Panc1 (cell line): ENCODE measurements around the gene DNAJC4.

Experiments used
- POLR2AphosphoS5 ChIP-seq: IDR thresholded peaks from 2 replicates; pipeline ENCODE4 v1.6.1; 2012; ENCODE audit warnings: mild to moderate bottlenecking, low read depth, low read length, moderate library complexity
- SIN3A ChIP-seq: IDR thresholded peaks from 2 replicates; pipeline ENCODE4 v1.6.1; 2012; ENCODE audit warnings: low read depth, mild to moderate bottlenecking, low read length, moderate library complexity, borderline replicate concordance; ENCODE audit not compliant: insufficient read depth
- TCF7L2 ChIP-seq: IDR thresholded peaks from 2 replicates; pipeline ENCODE4 v1.6.1; 2011; ENCODE audit warnings: mild to moderate bottlenecking, low read depth, low read length, inconsistent platforms
- TF ChIP-seq, protein P1 (sequence below): fragments of 450-650 bp; IDR thresholded peaks from 2 replicates; pipeline ENCODE4 v1.5.1; 2017; ENCODE audit warnings: mild to moderate bottlenecking
- TF ChIP-seq, protein P2 (sequence below), 2 experiments: IDR thresholded peaks; 2 replicates each; pipeline ENCODE4 v1.6.1; 2011 to 2012; ENCODE audit warnings: low read depth in 2 of 2, control low read depth in 1 of 2, low read length in 1 of 2, mild to moderate bottlenecking in 1 of 2, moderate library complexity in 1 of 2; ENCODE audit not compliant: insufficient read depth in 1 of 2

- TF ChIP-seq, protein P1, sequence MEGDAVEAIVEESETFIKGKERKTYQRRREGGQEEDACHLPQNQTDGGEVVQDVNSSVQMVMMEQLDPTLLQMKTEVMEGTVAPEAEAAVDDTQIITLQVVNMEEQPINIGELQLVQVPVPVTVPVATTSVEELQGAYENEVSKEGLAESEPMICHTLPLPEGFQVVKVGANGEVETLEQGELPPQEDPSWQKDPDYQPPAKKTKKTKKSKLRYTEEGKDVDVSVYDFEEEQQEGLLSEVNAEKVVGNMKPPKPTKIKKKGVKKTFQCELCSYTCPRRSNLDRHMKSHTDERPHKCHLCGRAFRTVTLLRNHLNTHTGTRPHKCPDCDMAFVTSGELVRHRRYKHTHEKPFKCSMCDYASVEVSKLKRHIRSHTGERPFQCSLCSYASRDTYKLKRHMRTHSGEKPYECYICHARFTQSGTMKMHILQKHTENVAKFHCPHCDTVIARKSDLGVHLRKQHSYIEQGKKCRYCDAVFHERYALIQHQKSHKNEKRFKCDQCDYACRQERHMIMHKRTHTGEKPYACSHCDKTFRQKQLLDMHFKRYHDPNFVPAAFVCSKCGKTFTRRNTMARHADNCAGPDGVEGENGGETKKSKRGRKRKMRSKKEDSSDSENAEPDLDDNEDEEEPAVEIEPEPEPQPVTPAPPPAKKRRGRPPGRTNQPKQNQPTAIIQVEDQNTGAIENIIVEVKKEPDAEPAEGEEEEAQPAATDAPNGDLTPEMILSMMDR, result no peak
- TF ChIP-seq POLR2AphosphoS5, result no peak
- TF ChIP-seq, protein P2, sequence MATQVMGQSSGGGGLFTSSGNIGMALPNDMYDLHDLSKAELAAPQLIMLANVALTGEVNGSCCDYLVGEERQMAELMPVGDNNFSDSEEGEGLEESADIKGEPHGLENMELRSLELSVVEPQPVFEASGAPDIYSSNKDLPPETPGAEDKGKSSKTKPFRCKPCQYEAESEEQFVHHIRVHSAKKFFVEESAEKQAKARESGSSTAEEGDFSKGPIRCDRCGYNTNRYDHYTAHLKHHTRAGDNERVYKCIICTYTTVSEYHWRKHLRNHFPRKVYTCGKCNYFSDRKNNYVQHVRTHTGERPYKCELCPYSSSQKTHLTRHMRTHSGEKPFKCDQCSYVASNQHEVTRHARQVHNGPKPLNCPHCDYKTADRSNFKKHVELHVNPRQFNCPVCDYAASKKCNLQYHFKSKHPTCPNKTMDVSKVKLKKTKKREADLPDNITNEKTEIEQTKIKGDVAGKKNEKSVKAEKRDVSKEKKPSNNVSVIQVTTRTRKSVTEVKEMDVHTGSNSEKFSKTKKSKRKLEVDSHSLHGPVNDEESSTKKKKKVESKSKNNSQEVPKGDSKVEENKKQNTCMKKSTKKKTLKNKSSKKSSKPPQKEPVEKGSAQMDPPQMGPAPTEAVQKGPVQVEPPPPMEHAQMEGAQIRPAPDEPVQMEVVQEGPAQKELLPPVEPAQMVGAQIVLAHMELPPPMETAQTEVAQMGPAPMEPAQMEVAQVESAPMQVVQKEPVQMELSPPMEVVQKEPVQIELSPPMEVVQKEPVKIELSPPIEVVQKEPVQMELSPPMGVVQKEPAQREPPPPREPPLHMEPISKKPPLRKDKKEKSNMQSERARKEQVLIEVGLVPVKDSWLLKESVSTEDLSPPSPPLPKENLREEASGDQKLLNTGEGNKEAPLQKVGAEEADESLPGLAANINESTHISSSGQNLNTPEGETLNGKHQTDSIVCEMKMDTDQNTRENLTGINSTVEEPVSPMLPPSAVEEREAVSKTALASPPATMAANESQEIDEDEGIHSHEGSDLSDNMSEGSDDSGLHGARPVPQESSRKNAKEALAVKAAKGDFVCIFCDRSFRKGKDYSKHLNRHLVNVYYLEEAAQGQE (IDR thresholded peaks at IDR 0.05; ENCODE audit: insufficient read depth in 1 of 2, low read depth in 2 of 2, low read length in 1 of 2), result no peak
- no peak for TF ChIP-seq SIN3A
- no peak for TF ChIP-seq TCF7L2
Measured at GRCh38 chr11:64265176-64266160, 35.1 kb downstream of the DNAJC4 start.
